OCI-LY7 (cell line): ENCODE measurements around the gene JAZF1. TPM values are rescaled to one million over a fixed set of nuclear protein-coding genes. Genes with fewer than 3 reads are reported as not detected.

Experiments
- BruUV-seq: library from RNA; stranded (reverse); fragments of 400-500 nt; replicated peaks from 2 replicates; lab custom pipeline; 2021; lab: Mats Ljungman, UMichigan
- CTCF ChIA-PET: fragments of 300-600 bp; sonication (Branson Sonifier 250); formaldehyde crosslinking; loops from one replicate; lab custom pipeline; 2022; ENCODE audit warnings: antibody characterized with exemption; ENCODE audit not compliant: unreplicated experiment; lab: Charles Lee
- POLR2A ChIA-PET: fragments of 300-600 bp; sonication (Branson Sonifier 250); formaldehyde crosslinking; loops from one replicate; lab custom pipeline; 2022; ENCODE audit warnings: antibody characterized with exemption; lab: Charles Lee
- DNase-seq: peaks from one replicate; pipeline ENCODE4 v3.0.0-alpha.2; 2015; ENCODE audit warnings: low spot score
- H2AFZ ChIP-seq: fragments of 200-600 bp; sonication (generic), shearing (Covaris generic); 2 replicates; pipeline ENCODE4 v1.6.1; 2014; ENCODE audit warnings: mild to moderate bottlenecking, antibody characterized with exemption, low read length, moderate library complexity
- H3K27ac ChIP-seq: fragments of 200-600 bp; sonication (generic); 2 replicates; pipeline ENCODE4 v1.5.1; 2014; ENCODE audit warnings: mixed run types, low read depth, mild to moderate bottlenecking, moderate library complexity, low read length, inconsistent platforms; ENCODE audit not compliant: poor library complexity, severe bottlenecking
- H3K36me3 ChIP-seq: fragments of 200-600 bp; sonication (generic); 2 replicates; pipeline ENCODE4 v1.6.1; 2014; ENCODE audit warnings: mild to moderate bottlenecking, antibody characterized with exemption, low read length, moderate library complexity, mixed read lengths; ENCODE audit not compliant: insufficient read depth
- H3K4me1 ChIP-seq: fragments of 200-600 bp; sonication (generic); 2 replicates; pipeline ENCODE4 v1.5.1; 2014; ENCODE audit warnings: mild to moderate bottlenecking, low read length; ENCODE audit not compliant: insufficient read depth, poor library complexity, severe bottlenecking
- H3K4me2 ChIP-seq: fragments of 200-600 bp; sonication (generic); 2 replicates; pipeline ENCODE4 v1.6.1; 2014; ENCODE audit warnings: mild to moderate bottlenecking, low read length
- H3K4me3 ChIP-seq: fragments of 200-600 bp; sonication (generic); 2 replicates; pipeline ENCODE4 v1.5.1; 2014; ENCODE audit warnings: mild to moderate bottlenecking, low read depth, low read length; ENCODE audit not compliant: poor library complexity, severe bottlenecking
- H3K79me2 ChIP-seq: fragments of 200-600 bp; sonication (generic); 2 replicates; pipeline ENCODE4 v1.6.1; 2016; ENCODE audit warnings: low read depth, mild to moderate bottlenecking, low read length, moderate library complexity, mixed read lengths; ENCODE audit not compliant: insufficient read depth
- H3K9me2 ChIP-seq: fragments of 200-600 bp; sonication (generic); 2 replicates; pipeline ENCODE4 v1.6.1; 2016; ENCODE audit warnings: mild to moderate bottlenecking, low read length, mixed read lengths; ENCODE audit not compliant: insufficient read depth
- H3K9me3 ChIP-seq: fragments of 200-600 bp; sonication (generic); 2 replicates; pipeline ENCODE4 v1.6.1; 2014; ENCODE audit warnings: mild to moderate bottlenecking, mixed run types, low read length, mixed read lengths
- H4K20me1 ChIP-seq: fragments of 200-600 bp; sonication (generic); 2 replicates; pipeline ENCODE4 v1.6.1; 2014; ENCODE audit warnings: mild to moderate bottlenecking, antibody characterized with exemption, low read length, moderate library complexity, mixed read lengths; ENCODE audit not compliant: insufficient read depth
- EZH2phosphoT487 ChIP-seq: fragments of 200-600 bp; sonication (generic); IDR thresholded peaks from 2 replicates; pipeline ENCODE4 v1.6.1; 2018; ENCODE audit warnings: low read depth, borderline replicate concordance, mild to moderate bottlenecking, mixed run types, antibody characterized with exemption, low read length, moderate library complexity, mixed read lengths
- intact Hi-C: fragments of 100-400 bp; cut with micrococcal nuclease; formaldehyde crosslinking; loops from one replicate; pipeline ENCODE4 v1.10.0; 2022; ENCODE audit not compliant: unreplicated experiment
- total RNA-seq, 2 experiments: library from RNA; depleted of rRNA in 1 of 2; stranded (reverse); fragments of >200 nt in 1 of 2; shearing (Covaris generic) in 1 of 2; gene quantifications; 2 replicates each; pipeline ENCODE4 v1.2.3, GENCODE V29; 2014 to 2022
- TF ChIP-seq, protein P1 (sequence below): fragments of 200-600 bp; sonication (generic); conservative IDR thresholded peaks from 2 replicates; pipeline ENCODE4 v1.5.1; 2014; ENCODE audit warnings: mild to moderate bottlenecking, antibody characterized with exemption, low read length, moderate library complexity, mixed read lengths

The JAZF1 gene
- total RNA-seq, 2 experiments from 2014 or later: 6.3 to 25.0 TPM

DNA sequence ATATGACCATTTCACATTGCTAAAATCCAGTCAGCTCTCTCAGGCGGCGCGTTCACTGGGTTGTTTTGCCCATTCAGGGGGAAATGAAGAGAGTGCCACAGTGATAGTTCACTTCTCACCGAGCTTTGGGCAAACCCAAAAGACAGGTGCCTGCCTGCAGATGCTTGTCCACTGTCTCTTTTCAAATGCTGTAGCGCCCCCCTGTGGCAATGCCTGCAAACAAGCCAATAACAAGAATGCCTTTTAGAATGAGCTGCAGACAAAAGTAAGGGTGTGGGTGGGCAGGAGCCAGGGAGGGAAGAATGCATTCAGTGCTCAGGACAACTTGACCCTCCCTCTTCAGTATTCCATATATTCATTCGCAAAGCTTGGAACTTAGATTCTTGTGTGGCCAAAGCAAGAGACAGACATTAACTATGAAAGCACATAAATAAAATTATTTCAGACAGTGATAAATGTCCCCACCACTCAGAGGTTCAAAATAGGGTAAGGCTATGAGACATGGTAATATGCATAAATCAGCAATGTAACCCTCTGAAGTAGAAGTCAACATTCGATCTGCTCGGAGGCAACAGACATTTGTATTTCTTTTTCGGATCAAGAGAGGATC lies 86.9 kb downstream of the JAZF1 start:
- ChIA-PET POLR2A (no interaction called here), CTCF (interaction anchor here (1.5 kb wide), 1 partner anchor 19 kb away, joined by 3 read pairs; no protein-coding TSS in a partner anchor)
- H3K79me2 ChIP-seq: no peaks in the 10 kb centered on the region

DNA sequence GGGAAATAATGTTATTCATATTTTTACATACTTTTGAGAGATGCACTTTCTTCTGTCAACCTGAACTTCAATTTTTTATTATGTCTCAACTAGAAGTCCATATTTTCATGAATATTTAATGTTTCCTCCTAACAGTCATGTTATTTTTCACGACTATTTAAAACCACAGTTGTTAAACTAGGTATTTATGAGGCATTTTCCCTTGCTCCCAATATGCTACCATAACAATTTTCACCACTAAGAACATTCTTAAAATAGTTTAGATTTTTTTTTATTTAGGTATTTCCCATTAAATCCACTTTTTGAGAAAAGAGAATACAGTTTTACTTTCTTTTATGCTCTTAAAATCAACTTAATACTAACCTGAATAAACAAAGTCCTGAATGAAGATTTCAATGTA lies 89.4 kb downstream of the JAZF1 start:
- intact Hi-C loops: loop anchor here (10.0 kb wide), 1 partner anchor 166 kb away; no protein-coding TSS in a partner anchor
- no peak for TF ChIP-seq EZH2phosphoT487
- TF ChIP-seq, protein P1, sequence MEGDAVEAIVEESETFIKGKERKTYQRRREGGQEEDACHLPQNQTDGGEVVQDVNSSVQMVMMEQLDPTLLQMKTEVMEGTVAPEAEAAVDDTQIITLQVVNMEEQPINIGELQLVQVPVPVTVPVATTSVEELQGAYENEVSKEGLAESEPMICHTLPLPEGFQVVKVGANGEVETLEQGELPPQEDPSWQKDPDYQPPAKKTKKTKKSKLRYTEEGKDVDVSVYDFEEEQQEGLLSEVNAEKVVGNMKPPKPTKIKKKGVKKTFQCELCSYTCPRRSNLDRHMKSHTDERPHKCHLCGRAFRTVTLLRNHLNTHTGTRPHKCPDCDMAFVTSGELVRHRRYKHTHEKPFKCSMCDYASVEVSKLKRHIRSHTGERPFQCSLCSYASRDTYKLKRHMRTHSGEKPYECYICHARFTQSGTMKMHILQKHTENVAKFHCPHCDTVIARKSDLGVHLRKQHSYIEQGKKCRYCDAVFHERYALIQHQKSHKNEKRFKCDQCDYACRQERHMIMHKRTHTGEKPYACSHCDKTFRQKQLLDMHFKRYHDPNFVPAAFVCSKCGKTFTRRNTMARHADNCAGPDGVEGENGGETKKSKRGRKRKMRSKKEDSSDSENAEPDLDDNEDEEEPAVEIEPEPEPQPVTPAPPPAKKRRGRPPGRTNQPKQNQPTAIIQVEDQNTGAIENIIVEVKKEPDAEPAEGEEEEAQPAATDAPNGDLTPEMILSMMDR: no peak
- no peaks in the 10 kb centered on the region; the same call in 1 of the 2 replicates for H3K36me3 ChIP-seq
- no peaks in the 10 kb centered on the region for H3K9me3 ChIP-seq
- no peak for DNase-seq
- H4K20me1 ChIP-seq: peaks cover 7% of the 10 kb centered on the region
- H3K4me2 ChIP-seq: no peak overlapping the region
- no peak overlapping the region for H2AFZ ChIP-seq
- no peak overlapping the region for H3K4me3 ChIP-seq
- ChIA-PET CTCF (no interaction called here), POLR2A (no interaction called here)
- H3K9me2 ChIP-seq: no peaks in the 10 kb centered on the region
- no peaks in the 10 kb centered on the region for H3K79me2 ChIP-seq
- BruUV-seq: no TSS peak
- H3K4me1 ChIP-seq: peaks cover 19% of the 10 kb centered on the region
- H3K27ac ChIP-seq: no peak overlapping the region

More for the DNA sequence above, 86.9 kb downstream of the JAZF1 start:
- TF ChIP-seq EZH2phosphoT487: no peak
- TF ChIP-seq, protein P1: peak; percentile 86
- 0 out of 2 replicates have a peak, but pooled peaks cover 4% of the 10 kb centered on the region for H4K20me1 ChIP-seq
- intact Hi-C loops: loop anchor here (1.0 to 10.0 kb wide), 2 partner anchors 169 to 404 kb away; no protein-coding TSS in a partner anchor
- H3K27ac ChIP-seq: no peak overlapping the region
- H3K9me2 ChIP-seq: no peaks in the 10 kb centered on the region
- H3K4me3 ChIP-seq: no peak overlapping the region
- no peaks in the 10 kb centered on the region for H3K9me3 ChIP-seq
- H2AFZ ChIP-seq: no peak overlapping the region
- H3K4me1 ChIP-seq: peaks cover 19% of the 10 kb centered on the region
- H3K4me2 ChIP-seq: no peak overlapping the region
- BruUV-seq: no TSS peak
- H3K36me3 ChIP-seq: no peaks in the 10 kb centered on the region; the same call in 1 of the 2 replicates
- DNase-seq: peak; percentile 47
